Measurements from ENCODE around the gene SELENOM.

The SELENOM gene

GRCh38 chr22:31107178-31107893 lies at the start of gene SELENOM:
SELENOM (minus strand) TSS chr22:31107568; CDS start chr22:31107505, 63 bp downstream.
- DNase-seq, result peak; percentile 76

GRCh38 chr22:31155422-31155821 lies 48.1 kb upstream of the SELENOM start:
- no peak for DNase-seq

DNA sequence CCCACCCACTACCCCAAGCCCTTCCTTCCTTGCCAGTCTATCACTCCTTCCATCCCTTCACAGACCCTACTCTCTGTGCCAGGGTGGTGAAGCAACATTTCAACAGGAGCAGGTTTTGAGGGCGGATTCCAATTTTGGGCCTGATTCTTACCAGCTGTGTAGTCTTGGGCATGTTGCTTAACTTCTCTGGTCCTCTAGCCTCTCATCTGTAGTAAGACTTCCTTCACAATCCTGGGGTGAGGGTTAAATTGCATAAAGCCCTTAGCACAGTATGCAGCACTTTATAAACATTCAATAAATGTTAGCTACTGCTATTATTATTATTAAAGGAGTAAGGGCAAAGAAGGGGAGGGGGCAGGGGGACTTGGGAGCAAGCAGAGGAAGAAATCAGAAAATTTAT lies 47.6 kb upstream of the SELENOM start:
- no peak for DNase-seq

- no peak for DNase-seq
These were observed 46.0 kb upstream of the SELENOM start for GRCh38 chr22:31153357-31153756.

GRCh38 chr22:31151872-31152271 lies 44.5 kb upstream of the SELENOM start:
- no peak for DNase-seq

DNA sequence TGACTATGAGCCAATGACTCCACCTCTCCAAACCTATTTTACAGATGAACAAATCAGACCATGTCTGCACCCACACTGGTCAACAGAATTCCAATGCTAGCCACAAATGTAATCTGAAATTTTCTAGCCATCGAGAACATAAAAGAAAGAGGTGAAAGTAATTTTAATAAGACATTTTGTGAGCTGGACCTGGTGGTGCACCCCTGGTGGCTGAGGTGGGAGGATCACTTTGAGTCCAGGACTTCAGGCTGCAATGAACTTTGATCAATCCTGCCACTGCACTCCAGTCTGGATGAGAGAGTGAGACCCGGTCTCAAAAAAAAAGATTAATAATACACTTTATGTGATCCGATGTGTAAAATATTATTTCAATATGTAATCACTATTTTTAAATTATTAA lies 43.2 kb upstream of the SELENOM start:
- DNase-seq, result no peak

- no peak for DNase-seq
These were observed 41.7 kb upstream of the SELENOM start for GRCh38 chr22:31148953-31149627.

GRCh38 chr22:31148488-31148887 lies 41.1 kb upstream of the SELENOM start:
- no peak for DNase-seq

DNA sequence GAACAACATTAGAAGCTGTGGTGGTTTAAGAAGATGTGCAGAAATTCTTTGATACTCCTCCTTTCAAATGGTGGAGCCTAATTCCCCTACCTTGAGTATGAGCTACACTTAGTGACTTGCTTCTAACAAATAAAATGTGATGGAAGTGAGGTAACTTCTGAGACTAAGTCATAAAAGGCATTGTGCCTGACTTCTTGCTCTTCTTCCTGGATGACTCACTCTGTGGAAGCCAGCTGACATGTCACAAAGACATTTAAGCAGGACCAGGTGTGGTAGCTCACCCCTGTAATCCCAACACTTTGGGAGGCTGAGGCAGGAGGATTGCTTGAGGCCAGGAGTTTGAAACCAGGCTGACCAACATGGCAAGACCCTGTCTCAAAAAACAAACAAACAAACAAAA lies 36.9 kb upstream of the SELENOM start:
- no peak for DNase-seq

- no peak for DNase-seq
These were observed 36.2 kb upstream of the SELENOM start for GRCh38 chr22:31143537-31143936.

DNA sequence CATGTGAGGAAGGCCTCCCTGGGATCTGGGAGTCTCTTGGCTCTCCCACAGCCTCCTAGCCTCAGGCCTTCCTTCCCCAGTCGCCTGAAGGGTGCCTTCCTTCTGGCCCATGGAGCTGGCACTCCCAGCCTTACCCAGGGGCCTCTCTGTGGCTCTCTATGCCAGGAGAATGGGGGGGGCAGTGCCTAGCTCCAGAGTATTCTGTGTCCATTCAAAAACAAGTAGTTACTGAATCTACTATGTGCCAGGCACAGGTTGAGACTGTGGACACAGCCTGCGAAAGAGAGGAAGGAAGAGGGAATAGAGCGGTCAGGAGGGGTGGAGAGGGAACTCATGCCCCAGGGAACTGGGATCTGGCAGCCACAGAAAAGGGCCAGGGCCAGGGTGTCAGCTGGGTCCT lies 35.7 kb upstream of the SELENOM start:
- no peak for DNase-seq

DNA sequence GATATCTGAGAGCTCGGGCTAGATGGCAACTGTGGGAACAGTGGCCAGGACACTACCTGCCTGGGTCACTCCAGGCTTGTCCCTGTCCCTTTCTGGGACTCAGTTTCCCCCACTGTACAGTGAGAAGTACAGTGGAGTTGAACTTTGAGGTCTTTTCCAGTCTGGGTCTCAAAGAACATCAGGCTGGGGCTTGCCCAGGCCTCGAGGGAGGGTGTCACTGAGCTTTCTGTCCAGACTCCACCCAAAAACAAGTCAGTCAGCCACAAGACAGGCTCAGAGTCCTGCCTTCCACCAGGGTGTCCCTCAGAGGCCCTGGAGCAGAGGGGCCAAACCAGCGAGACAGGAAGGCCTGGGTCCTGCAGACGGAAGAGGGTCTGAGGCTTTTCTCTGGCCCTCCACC lies 34.9 kb upstream of the SELENOM start:
- DNase-seq, result no peak

DNA sequence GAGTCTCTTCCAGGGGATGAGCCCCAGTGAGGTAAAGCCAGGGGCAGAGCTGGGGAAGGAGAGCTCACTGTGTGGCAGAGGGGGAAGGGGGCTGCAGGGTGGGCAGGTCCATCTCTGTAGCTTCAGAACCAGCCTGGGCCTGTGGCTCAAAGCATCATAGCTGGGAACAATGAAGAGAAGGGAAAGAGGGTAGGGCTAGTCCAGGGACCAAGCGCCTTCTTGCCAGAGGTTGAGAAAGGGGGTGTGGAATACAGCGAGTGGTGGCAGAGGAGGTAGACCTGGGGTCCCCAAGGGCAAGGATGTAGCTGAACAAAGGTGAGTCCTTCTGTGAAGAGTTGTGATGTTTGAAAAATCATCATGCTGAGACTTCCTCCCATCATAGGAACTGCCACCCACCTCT lies 34.2 kb upstream of the SELENOM start:
- DNase-seq, result no peak

- DNase-seq, result no peak
These were observed 33.4 kb upstream of the SELENOM start for GRCh38 chr22:31140746-31141145.

DNA sequence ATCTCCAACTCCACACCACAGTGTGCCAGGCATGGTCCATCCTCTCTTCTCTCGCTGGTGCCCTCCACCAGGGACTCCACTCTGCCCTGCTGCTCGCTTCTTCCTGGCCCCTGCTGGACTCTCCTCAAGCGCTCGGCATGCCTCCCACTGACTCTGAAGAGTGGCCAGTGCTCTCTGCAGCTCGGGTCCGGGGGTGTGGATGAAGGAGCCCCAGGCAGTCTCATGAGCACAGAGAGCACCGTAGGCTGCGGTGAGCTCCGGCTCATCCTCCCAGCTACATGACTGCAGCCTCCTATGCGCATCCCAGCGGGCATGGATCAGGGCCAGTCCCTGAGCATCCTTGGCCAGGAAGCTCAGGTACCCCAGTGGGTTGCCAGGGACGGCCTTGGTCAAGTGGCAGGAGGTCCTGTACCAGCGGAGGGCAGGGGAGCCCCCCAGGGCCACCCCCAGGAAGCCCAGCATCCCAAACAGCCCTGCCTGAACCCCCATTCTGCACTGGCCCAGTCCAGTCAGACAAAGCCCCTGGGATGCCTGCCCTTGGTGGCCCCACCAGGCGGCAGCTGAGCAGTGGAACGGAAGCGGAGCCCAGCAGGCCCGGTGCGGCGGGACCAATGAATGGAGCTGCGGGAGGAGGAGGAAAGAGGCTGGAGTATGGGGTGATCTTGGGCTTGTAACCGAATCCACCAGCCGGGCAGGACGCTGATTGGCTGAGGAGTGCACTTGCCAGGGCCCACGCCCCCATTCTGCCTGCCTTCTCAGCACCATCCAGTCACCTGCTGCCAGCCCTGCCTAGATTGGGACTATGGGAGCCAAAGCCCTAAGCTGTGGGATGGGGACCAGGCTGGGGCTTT lies 32.7 kb upstream of the SELENOM start, which contains the start of gene PLA2G3:
PLA2G3 (minus strand) TSS at position 643 of the 851 bp plus-strand sequence; CDS start at position 489, 154 bp downstream.
- no peak for DNase-seq

GRCh38 chr22:31139066-31139465 lies 31.7 kb upstream of the SELENOM start:
- DNase-seq, result no peak

- no peak for DNase-seq
These were observed 30.8 kb upstream of the SELENOM start for GRCh38 chr22:31138126-31138525.

DNA sequence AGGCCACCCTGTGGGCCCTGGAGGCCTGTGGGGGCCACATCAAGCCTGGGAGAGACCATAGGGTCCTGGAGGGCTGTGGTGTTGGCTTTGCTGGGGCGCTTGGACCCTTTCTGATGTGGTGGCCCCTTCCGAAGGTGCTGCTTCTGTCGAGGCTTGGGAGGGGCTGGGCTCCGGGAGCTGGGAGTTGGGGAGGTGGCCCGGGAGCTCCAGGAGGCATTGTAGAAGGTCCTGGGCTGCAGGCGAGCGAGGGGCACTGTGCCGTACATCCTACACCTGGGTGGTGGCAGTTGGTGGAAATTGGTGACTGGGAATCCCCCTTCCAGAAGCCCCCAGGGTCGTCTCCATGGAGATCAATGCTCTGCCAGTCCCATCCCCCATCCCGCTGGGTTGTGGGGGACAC lies 30.4 kb upstream of the SELENOM start:
- no peak for DNase-seq

DNA sequence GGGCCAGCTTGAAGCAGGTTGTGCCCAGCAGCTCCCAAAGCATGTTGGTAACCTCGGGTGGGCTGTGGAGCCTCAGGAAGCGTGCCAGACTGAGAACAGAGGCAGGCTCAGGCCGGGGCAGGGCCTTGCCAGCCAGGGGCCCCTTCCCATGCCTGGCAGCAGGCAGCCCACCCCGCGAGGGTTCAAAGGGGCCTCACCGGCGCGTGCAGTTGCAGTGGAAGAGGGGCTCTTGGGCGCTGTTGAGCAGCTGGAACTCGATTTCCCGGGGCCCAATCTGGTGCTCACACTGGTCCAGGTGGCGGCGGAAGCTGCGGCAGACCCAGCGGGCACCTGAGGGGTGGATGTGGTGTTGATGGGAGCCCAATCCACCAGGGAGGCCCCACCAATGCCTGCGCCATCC lies 29.3 kb upstream of the SELENOM start:
- DNase-seq, result no peak

GRCh38 chr22:31136155-31136554 lies 28.8 kb upstream of the SELENOM start:
- no peak for DNase-seq

DNA sequence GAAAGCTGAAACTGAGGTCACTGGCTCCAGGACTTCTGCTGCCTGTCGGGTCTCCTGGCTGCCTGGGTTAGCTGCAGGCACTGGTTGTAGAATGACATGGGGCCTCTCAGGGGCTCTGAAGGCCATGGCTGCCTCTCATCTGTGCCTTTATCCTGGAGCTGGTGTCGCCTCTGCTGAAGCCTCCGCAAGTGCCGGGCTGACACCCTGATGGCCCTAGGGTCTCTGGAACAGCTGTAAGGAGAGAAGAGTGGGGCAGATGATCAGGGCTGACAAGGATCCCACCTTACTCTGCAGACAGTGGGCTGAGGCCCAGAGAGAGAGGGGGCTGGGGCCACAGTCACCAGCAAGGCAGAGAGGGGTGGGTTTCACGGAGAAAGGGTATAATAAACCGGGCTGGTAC lies 28.3 kb upstream of the SELENOM start:
- no peak for DNase-seq

- DNase-seq, result no peak
These were observed 27.3 kb upstream of the SELENOM start for GRCh38 chr22:31134688-31135087.

DNA sequence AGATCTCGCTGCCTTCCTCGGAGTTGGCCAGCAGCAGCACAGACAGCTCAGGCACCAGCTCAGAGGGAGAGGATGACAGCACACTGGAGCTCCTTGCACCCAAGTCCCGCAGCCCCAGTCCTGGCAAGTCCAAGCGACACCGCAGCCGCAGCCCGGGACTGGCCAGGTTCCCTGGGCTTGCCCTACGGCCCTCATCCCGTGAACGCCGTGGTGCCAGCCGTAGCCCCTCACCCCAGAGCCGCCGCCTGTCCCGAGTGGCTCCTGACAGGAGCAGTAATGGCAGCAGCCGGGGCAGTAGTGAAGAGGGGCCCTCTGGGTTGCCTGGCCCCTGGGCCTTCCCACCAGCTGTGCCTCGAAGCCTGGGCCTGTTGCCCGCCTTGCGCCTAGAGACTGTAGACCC lies 26.5 kb upstream of the SELENOM start:
- no peak for DNase-seq

- no peak for DNase-seq
These were observed 23.5 kb upstream of the SELENOM start for GRCh38 chr22:31130873-31131272.
